Thyroid gland (tissue), 4 donors: ENCODE results near the gene L1TD1.

Source experiments
- CTCF ChIP-seq, 6 experiments: fragments of 200-600 bp in 3 of 6; fragments of 450-650 bp in 3 of 6; sonication (generic) in 3 of 6; IDR thresholded peaks; one replicate each; pipeline ENCODE4 v1.5.1; 2016 to 2019; ENCODE audit warnings: antibody characterized with exemption in 6 of 6, mild to moderate bottlenecking in 2 of 6, inconsistent platforms in 1 of 6, moderate library complexity in 1 of 6
- POLR2A ChIP-seq, 2 donors: fragments of 450-650 bp; IDR thresholded peaks; one replicate each; pipeline ENCODE4 v1.6.1; 2017; ENCODE audit warnings: antibody characterized with exemption in 2 of 2, mild to moderate bottlenecking in 2 of 2, moderate library complexity in 1 of 2

- no peak for TF ChIP-seq CTCF (IDR thresholded peaks at IDR 0.05)
- no peak for TF ChIP-seq POLR2A (IDR thresholded peaks at IDR 0.05)
These were observed 52.9 kb downstream of the L1TD1 start for GRCh38 chr1:62247391-62248168.
